Heart left ventricle (tissue), 16 donors: Measurements from ENCODE around the gene MTRF1L. TPM values are rescaled to one million over a fixed set of nuclear protein-coding genes. Genes with fewer than 3 reads are reported as not detected.

Source experiments
- ATAC-seq, 4 donors: fragments of 200-7000 bp; cut with Tn5 transposase; one replicate each; pipeline ENCODE4 v1.9.1; 2020 to 2022; ENCODE audit warnings: moderate library complexity in 4 of 4, mild to moderate bottlenecking in 3 of 4, moderate number of reproducible peaks in 1 of 4
- DNase-seq, 5 donors: peaks; one replicate each; pipeline ENCODE4 v3.0.0-alpha.2; 2020
- H3K27ac ChIP-seq, 12 donors: fragments of 200-600 bp; sonication (generic) in 4 of 12; one replicate each; pipeline versions ENCODE4 v1.5.0 to v1.8.0; 2016 to 2022; ENCODE audit warnings: mild to moderate bottlenecking in 2 of 12
- H3K27me3 ChIP-seq, 9 donors: fragments of 200-600 bp; sonication (generic) in 2 of 9; one replicate each; pipeline versions ENCODE4 v1.5.1 to v1.8.0; 2016 to 2022; ENCODE audit warnings: mild to moderate bottlenecking in 3 of 9
- H3K36me3 ChIP-seq, 9 donors: fragments of 200-600 bp; sonication (generic) in 2 of 9; one replicate each; pipeline versions ENCODE4 v1.5.0 to v1.8.0; 2018 to 2022; ENCODE audit warnings: mild to moderate bottlenecking in 2 of 9
- H3K4me1 ChIP-seq, 12 donors: fragments of 200-600 bp; sonication (generic) in 4 of 12; one replicate each; pipeline versions ENCODE4 v1.5.0 to v1.8.0; 2016 to 2022; ENCODE audit warnings: mild to moderate bottlenecking in 3 of 12
- H3K4me3 ChIP-seq, 12 donors: fragments of 200-600 bp; sonication (generic) in 4 of 12; one replicate each; pipeline versions ENCODE4 v1.5.0 to v1.8.0; 2017 to 2022; ENCODE audit warnings: mild to moderate bottlenecking in 9 of 12, moderate library complexity in 4 of 12
- H3K9me3 ChIP-seq, 12 donors: fragments of 200-600 bp; sonication (generic) in 4 of 12; one replicate each; pipeline versions ENCODE4 v1.5.0 to v1.8.0; 2016 to 2022; ENCODE audit warnings: mild to moderate bottlenecking in 1 of 12
- POLR2A ChIP-seq, 2 donors: fragments of 450-650 bp; IDR thresholded peaks; one replicate each; pipeline ENCODE4 v1.6.1; 2017; ENCODE audit warnings: antibody characterized with exemption in 2 of 2, mild to moderate bottlenecking in 2 of 2, moderate library complexity in 2 of 2
- whole genome bisulfite sequencing, 4 donors: extraction: QIAGEN DNeasy Blood & Tissue Kit in 2 of 4; methylation state at CpG; one replicate each; pipeline versions ENCODE4 v1.1.5 to v1.1.7; 2013 to 2018; 5-methylcytosine and 5-hydroxymethylcytosine counted together
- intact Hi-C, 10 donors: fragments of 100-400 bp; cut with DNase I; formaldehyde crosslinking; loops; one replicate each; pipeline versions ENCODE4 v1.11.1 to v1.14.2; 2022
- polyA plus RNA-seq, 2 donors: library from polyadenylated mRNA; stranded (reverse); fragments of 200-250 nt; gene quantifications; one replicate each; pipeline ENCODE4 v1.2.3, GENCODE V29; 2013
- total RNA-seq, 9 donors: library from RNA; depleted of rRNA in 2 of 9; stranded (reverse); fragments of >200 nt in 2 of 9; fragmentation: NEBNext Ultra II Directional in 3 of 9; extraction: Animal tissue kit (Norgen Biotek cat#: 25700) in 3 of 9; gene quantifications; one replicate each; pipeline versions ENCODE4 v1.1.0 to v1.2.4, GENCODE V29; 2016 to 2023
- TF ChIP-seq, protein P1 (sequence below), 12 donors: fragments of 200-600 bp; sonication (generic) in 4 of 12; IDR thresholded peaks; one replicate each; pipeline versions ENCODE4 v1.5.0 to v1.8.0; 2018 to 2022; ENCODE audit warnings: antibody characterized with exemption in 12 of 12, mild to moderate bottlenecking in 5 of 12
- donor health status: ischemic (EF 13 %, LVEDD 7.1; RV severe dilation, severe dysfunction).
- donor health status: healthy with polysubstance abuse.
- donor health status: DM: no; HTN: yes; CAD: no.
- donor health status: DM: no; HTN: no; CAD: no.
- donor health status: ischemic (EF 25% LVEDD 6.9; RV normal size, moderate dysfunction).
- donor health status: ischemic (EF 25% LVEDD 5.7; RV mildly dilated, moderate dysfunction).
- donor health status: healthy.
- donor health status: DM: yes; HTN: yes; CAD: no.
- donor health status: ischemic (EF 35%, LVEDD 5.7; RV mildly dilated, moderate dysfunction).
- donor health status: nonischemic (EF 11% LVEDD 7.7; RV severe dilation, severe dysfunction).
- donor health status: DM: yes; HTN: yes; CAD: no.
- donor health status: PGD.
- donor health status: ischemic (EF 29% LVEDD 5.4; RV normal size, mild dysfunction).
- donor health status: nonischemic (EF 23%, LVEDD 6.1; RV moderate dilation, normal function).

MTRF1L gene
- total and polyA plus RNA-seq, 11 donors: 14.8 to 33.0 (median 22.7) TPM

DNA sequence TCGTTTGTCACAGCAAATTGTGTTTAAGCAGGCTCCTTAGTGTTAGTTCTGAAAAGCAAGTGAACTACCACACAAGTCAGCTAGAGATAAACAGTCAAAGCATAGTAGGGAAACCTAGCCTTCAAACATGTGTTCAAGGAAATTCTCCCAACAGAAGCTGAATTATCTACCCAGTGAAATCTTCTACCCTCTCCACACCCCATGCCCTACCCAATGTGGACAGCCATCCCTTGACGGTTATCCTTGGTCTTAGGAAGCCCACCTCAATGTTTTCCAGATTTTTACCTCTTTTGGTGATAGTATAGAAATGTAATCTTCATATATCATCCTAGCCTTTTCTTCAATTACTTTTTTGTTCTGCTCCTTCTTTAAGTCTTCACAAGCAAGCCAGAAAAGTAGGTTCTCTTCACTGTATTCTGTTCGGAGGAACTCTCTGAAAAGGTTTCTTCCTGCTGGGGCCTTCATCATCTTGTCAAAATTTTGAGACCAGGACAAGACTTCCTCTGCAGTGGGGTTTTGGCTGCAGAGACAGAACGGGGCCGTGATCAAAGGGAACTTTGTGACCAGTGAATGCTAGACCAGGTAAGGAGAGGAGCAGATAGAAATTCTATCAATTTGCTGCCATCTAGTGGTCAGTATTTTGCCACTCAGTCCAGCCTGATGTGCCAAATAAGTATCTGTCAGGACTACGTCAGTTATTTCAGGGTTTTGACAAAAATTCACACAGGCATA is 21.6 kb upstream of the MTRF1L start:
- Histone ChIP-seq H3K27me3 (no peaks in the 10 kb centered on the region), H3K4me3 (no peak overlapping the region), H3K9me3 (no peaks in the 10 kb centered on the region), H3K27ac (no peak overlapping the region), H3K4me1 (peaks cover 0 to 4% (median 0%) of the 10 kb centered on the region in 12 donors), H3K36me3 (no peaks in the 10 kb centered on the region)
- ATAC-seq (peak; percentile 61 to 82 (median 70)), DNase-seq (peak in 2 of 5 donors; percentile 12 to 18)
- intact Hi-C loops: loop anchor here (2.0 to 10.0 kb wide), 6 partner anchors 69 to 162 kb away; no protein-coding TSS in a partner anchor
- 46 to 47% (median 46%) methylated on average over 6 of the region's 6 CpGs for WGBS, 4 donors
- no peak for TF ChIP-seq POLR2A (IDR thresholded peaks at IDR 0.05)
- TF ChIP-seq, protein P1, sequence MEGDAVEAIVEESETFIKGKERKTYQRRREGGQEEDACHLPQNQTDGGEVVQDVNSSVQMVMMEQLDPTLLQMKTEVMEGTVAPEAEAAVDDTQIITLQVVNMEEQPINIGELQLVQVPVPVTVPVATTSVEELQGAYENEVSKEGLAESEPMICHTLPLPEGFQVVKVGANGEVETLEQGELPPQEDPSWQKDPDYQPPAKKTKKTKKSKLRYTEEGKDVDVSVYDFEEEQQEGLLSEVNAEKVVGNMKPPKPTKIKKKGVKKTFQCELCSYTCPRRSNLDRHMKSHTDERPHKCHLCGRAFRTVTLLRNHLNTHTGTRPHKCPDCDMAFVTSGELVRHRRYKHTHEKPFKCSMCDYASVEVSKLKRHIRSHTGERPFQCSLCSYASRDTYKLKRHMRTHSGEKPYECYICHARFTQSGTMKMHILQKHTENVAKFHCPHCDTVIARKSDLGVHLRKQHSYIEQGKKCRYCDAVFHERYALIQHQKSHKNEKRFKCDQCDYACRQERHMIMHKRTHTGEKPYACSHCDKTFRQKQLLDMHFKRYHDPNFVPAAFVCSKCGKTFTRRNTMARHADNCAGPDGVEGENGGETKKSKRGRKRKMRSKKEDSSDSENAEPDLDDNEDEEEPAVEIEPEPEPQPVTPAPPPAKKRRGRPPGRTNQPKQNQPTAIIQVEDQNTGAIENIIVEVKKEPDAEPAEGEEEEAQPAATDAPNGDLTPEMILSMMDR (IDR thresholded peaks at IDR 0.05): peak; percentile 74 to 88 (median 79)

DNA sequence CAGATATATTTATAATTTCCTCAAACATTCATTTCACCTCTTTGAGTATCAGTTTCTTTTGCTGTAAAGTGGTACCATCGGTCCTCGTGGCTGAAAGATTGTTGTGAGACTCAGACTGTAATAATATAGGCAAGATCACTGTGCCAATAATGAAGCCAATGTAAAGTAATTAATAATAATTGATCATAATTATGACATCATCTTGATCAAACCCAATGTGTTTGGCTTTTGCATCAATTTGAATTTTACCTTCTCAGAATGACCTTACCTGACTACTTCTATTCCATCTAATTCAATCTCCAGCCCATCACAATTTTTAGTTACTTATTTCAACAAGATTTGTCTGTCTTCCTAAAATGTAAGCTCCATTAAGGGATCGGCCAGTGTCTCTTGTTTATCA is 15.8 kb upstream of the MTRF1L start:
- intact Hi-C loops: loop anchor here in 1 of 10 donors (10.0 kb wide), 1 partner anchor 64 kb away; no protein-coding TSS in a partner anchor
- TF ChIP-seq, protein P1 (IDR thresholded peaks at IDR 0.05): no peak
- no peak for TF ChIP-seq POLR2A (IDR thresholded peaks at IDR 0.05)
- Histone ChIP-seq H3K9me3 (no peaks in the 10 kb centered on the region), H3K4me1 (no peaks in the 10 kb centered on the region), H3K27me3 (no peaks in the 10 kb centered on the region), H3K36me3 (no peaks in the 10 kb centered on the region), H3K27ac (no peak overlapping the region), H3K4me3 (no peak overlapping the region)
- DNase-seq (no peak), ATAC-seq (no peak)
- WGBS, 4 donors: 93 to 96% (median 95%) methylated on average over 3 of the region's 3 CpGs

DNA sequence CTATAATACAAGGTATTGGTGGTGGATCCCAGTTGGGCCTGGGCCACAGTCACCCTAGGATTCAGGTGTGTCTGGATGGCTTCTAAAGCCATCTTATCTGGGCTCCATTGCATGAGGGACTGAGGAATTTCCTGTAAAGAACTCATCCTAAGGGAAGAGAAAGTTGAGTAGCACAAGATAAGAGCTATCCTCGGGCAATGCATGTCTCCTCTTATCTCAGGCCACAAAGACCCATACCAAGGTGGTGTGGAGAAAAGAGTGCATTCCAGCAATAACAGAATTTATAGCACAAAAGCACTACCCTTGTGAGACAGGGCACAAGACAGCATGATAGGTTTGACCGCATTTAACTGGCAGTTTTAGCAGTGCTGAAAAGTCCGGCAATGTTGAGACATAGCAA is 14.3 kb upstream of the MTRF1L start:
- TF ChIP-seq POLR2A (IDR thresholded peaks at IDR 0.05): no peak
- Histone ChIP-seq H3K4me1 (no peaks in the 10 kb centered on the region), H3K4me3 (no peak overlapping the region), H3K36me3 (no peaks in the 10 kb centered on the region), H3K27me3 (no peaks in the 10 kb centered on the region), H3K27ac (no peak overlapping the region), H3K9me3 (no peaks in the 10 kb centered on the region)
- intact Hi-C loops: loop anchor here in 1 of 10 donors (10.0 kb wide), 1 partner anchor 62 kb away; no protein-coding TSS in a partner anchor
- DNase-seq (no peak), ATAC-seq (no peak)
- WGBS, 4 donors: 68 to 77% (median 72%) methylated on average over 3 of the region's 3 CpGs

DNA sequence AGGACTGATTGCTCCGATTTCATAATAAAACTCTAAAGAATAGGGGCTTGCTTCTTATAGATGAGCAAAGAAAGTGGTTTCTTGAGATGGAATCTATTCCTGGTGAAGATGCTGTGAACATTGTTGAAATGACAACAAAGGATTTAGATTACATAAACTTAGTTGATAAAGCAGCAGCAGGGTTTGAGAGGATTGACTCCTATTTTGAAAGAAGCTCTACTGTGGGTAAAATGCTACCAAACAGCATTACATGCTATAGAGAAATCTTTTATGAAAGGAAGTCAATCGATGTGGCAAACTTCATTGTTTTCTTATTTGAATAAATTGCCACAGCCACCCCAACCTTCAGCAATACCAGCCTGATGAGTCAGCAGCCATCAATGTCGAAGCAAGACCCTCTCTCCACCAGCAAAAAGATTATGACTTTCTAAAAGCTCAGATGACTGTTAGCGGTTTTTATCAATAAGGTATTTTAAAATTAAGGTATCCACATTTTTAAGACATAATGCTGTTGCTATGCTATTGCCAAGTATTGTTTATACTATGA is 12.7 kb upstream of the MTRF1L start:
- no peak for TF ChIP-seq POLR2A (IDR thresholded peaks at IDR 0.05)
- TF ChIP-seq, protein P1 (IDR thresholded peaks at IDR 0.05): no peak
- intact Hi-C loops: loop anchor here in 1 of 10 donors (10.0 kb wide), 1 partner anchor 60 kb away; no protein-coding TSS in a partner anchor
- Histone ChIP-seq H3K36me3 (no peaks in the 10 kb centered on the region), H3K9me3 (no peaks in the 10 kb centered on the region), H3K27ac (no peak overlapping the region), H3K27me3 (no peaks in the 10 kb centered on the region), H3K4me3 (no peak overlapping the region), H3K4me1 (no peaks in the 10 kb centered on the region)
- ATAC-seq (no peak), DNase-seq (no peak)
- 78 to 89% (median 85%) methylated on average over 4 of the region's 4 CpGs for WGBS, 4 donors
